ENCODE data around the gene HDAC7. TPM values are rescaled to one million over a fixed set of nuclear protein-coding genes. Genes with fewer than 3 reads are reported as not detected.

Gene HDAC7
- total and polyA plus RNA-seq, 2 of the 13 experiments (the other 11 are each of a cell fraction or from before 2014, with no cell fraction given), result 4.6 to 10.8 TPM

DNA sequence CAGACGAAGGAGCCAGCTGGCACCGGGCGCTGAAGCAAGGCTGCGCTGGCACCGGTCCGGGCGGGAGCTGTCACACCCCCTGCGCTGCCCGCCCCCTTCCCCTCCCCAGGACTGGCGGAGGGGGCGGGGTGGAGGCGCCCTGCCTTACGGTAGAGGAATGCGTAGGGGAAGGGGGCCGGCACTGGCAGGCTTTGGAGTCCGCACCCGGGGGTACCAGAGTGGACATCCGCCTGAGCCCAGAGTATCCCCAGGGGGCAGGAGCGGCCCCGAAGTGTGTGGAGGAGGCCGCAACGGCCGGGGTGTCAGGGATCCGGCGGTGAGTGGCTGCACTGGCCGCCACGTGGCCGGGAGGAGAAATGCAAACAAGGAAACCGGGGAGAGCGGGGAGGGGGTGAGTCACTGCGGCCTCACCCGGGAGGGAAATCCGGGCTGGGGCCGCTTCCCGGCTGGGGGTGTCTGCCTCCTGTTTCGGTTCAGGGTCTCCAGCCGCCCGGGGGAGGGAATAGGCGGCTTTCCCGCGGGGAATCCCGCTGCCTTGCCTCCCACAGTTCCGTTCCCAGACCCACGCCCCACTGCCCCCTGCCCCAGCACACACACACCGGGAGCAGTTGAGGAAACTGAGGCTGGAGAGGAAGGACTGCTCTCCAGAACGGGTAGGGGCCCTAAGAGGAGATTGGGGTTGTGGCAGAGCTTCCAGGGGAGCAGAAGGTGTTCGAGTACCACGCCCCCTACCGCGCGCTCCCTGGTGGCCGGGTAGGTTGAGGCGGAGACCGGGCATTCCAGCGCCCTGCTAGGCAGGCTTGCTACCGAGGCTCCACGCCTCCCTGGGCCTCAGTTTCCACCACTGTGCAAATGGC, 60.6 kb downstream of the HDAC7 start, which contains the start of gene RAPGEF3 (continued):
- TF ChIP-seq, protein P1, sequence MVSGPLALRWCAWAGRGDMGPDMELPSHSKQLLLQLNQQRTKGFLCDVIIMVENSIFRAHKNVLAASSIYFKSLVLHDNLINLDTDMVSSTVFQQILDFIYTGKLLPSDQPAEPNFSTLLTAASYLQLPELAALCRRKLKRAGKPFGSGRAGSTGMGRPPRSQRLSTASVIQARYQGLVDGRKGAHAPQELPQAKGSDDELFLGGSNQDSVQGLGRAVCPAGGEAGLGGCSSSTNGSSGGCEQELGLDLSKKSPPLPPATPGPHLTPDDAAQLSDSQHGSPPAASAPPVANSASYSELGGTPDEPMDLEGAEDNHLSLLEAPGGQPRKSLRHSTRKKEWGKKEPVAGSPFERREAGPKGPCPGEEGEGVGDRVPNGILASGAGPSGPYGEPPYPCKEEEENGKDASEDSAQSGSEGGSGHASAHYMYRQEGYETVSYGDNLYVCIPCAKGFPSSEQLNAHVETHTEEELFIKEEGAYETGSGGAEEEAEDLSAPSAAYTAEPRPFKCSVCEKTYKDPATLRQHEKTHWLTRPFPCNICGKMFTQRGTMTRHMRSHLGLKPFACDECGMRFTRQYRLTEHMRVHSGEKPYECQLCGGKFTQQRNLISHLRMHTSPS (CRISPR knock-in tag; IDR thresholded peaks at IDR 0.05; ENCODE audit: low read depth), result 0 out of 2 replicates have a peak, but pooled peaks have one; percentile 41
- no peak for TF ChIP-seq CENPT (CRISPR knock-in tag; IDR thresholded peaks at IDR 0.05; ENCODE audit: low read depth)
- no peak for TF ChIP-seq REXO4 (CRISPR knock-in tag; IDR thresholded peaks at IDR 0.05; ENCODE audit: borderline replicate concordance)
- TF ChIP-seq ZNF446 (CRISPR knock-in tag; IDR thresholded peaks at IDR 0.05), result no peak
- TF ChIP-seq MXD4 (CRISPR knock-in tag; IDR thresholded peaks at IDR 0.05), result no peak
- no peak for TF ChIP-seq SMAD9 (CRISPR knock-in tag; IDR thresholded peaks at IDR 0.05)
- TF ChIP-seq PAX8 (CRISPR knock-in tag; IDR thresholded peaks at IDR 0.05; ENCODE audit: borderline replicate concordance), result no peak
- no peak for TF ChIP-seq GLI4 (CRISPR knock-in tag; IDR thresholded peaks at IDR 0.05; ENCODE audit: borderline replicate concordance)
- peak; percentile 62 for TF ChIP-seq XRCC5 (optimal IDR thresholded peaks at IDR 0.05; ENCODE audit: low read length)
- no peak for TF ChIP-seq ZNF274 (CRISPR knock-in tag; IDR thresholded peaks at IDR 0.05)
- TF ChIP-seq ZMAT3 (CRISPR knock-in tag; conservative IDR thresholded peaks at IDR 0.05), result no peak
- no peak for TF ChIP-seq MIER3 (CRISPR knock-in tag; IDR thresholded peaks at IDR 0.05; ENCODE audit: borderline replicate concordance)
- TF ChIP-seq, protein P2, sequence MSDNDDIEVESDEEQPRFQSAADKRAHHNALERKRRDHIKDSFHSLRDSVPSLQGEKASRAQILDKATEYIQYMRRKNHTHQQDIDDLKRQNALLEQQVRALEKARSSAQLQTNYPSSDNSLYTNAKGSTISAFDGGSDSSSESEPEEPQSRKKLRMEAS (IDR thresholded peaks at IDR 0.05), result peak; percentile 91
- TF ChIP-seq IKZF4 (CRISPR knock-in tag; IDR thresholded peaks at IDR 0.05; ENCODE audit: borderline replicate concordance, low read depth, not compliant biosample characterization), result no peak
- TF ChIP-seq ZNF383 (CRISPR knock-in tag; IDR thresholded peaks at IDR 0.05; ENCODE audit: borderline replicate concordance), result no peak
- TF ChIP-seq SPEN (CRISPR knock-in tag; IDR thresholded peaks at IDR 0.05; ENCODE audit: low read depth), result peak; percentile 42; the same call in 1 of the 2 replicates
- no peak for TF ChIP-seq ZNF782 (CRISPR knock-in tag; IDR thresholded peaks at IDR 0.05; ENCODE audit: borderline replicate concordance)
- no peak for TF ChIP-seq EZH2 (conservative IDR thresholded peaks at IDR 0.05; ENCODE audit: low read depth, low read length)
- TF ChIP-seq NCOA1 (CRISPR knock-in tag; IDR thresholded peaks at IDR 0.05), result no peak
- no peak for TF ChIP-seq ZNF207 (IDR thresholded peaks at IDR 0.05; ENCODE audit: borderline replicate concordance)
- no peak for TF ChIP-seq ZNF891 (CRISPR knock-in tag; IDR thresholded peaks at IDR 0.05)
- no peak for TF ChIP-seq ZBTB38 (CRISPR knock-in tag; IDR thresholded peaks at IDR 0.05)
- no peak for TF ChIP-seq ZNF33A (CRISPR knock-in tag; IDR thresholded peaks at IDR 0.05; ENCODE audit: borderline replicate concordance)
- TF ChIP-seq POLR2G (IDR thresholded peaks at IDR 0.05; ENCODE audit: low read depth, low read length), result no peak
- TF ChIP-seq, protein P3, sequence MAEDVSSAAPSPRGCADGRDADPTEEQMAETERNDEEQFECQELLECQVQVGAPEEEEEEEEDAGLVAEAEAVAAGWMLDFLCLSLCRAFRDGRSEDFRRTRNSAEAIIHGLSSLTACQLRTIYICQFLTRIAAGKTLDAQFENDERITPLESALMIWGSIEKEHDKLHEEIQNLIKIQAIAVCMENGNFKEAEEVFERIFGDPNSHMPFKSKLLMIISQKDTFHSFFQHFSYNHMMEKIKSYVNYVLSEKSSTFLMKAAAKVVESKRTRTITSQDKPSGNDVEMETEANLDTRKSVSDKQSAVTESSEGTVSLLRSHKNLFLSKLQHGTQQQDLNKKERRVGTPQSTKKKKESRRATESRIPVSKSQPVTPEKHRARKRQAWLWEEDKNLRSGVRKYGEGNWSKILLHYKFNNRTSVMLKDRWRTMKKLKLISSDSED (CRISPR knock-in tag; IDR thresholded peaks at IDR 0.05), result no peak
- no peak for TF ChIP-seq HBP1 (CRISPR knock-in tag; IDR thresholded peaks at IDR 0.05; ENCODE audit: low read depth)

Data from HepG2 (cell line).